Peyer's patch (tissue), 4 donors: Measurements from ENCODE around the gene TRIM8. TPM values are rescaled to one million over a fixed set of nuclear protein-coding genes. Genes with fewer than 3 reads are reported as not detected.
A peak's percentile ranks its signal among the peaks of the same experiment; 100 is the strongest.

ENCODE experiments used
- DNase-seq, 3 donors: peaks; one replicate each; pipeline ENCODE4 v3.0.0-alpha.2; 2017 to 2019
- H3K27ac ChIP-seq, 4 donors: fragments of 200-600 bp; sonication (generic); one replicate each; pipeline ENCODE4 v1.5.1; 2016 to 2019
- H3K27me3 ChIP-seq, 2 donors: fragments of 200-600 bp; sonication (generic); one replicate each; pipeline ENCODE4 v1.5.1; 2019
- H3K36me3 ChIP-seq, 3 donors: fragments of 200-600 bp; sonication (generic); one replicate each; pipeline ENCODE4 v1.5.1; 2016 to 2019
- H3K4me1 ChIP-seq, 4 donors: fragments of 200-600 bp; sonication (generic); one replicate each; pipeline ENCODE4 v1.5.1; 2016 to 2019
- H3K4me3 ChIP-seq, 4 donors: fragments of 200-600 bp; sonication (generic); 1 replicate in 3 of 4; 2 replicates in 1 of 4; pipeline ENCODE4 v1.5.1; 2016 to 2019; ENCODE audit warnings: mild to moderate bottlenecking in 1 of 4
- H3K9me3 ChIP-seq, 4 donors: fragments of 200-600 bp; sonication (generic); one replicate each; pipeline ENCODE4 v1.5.1; 2016 to 2019; ENCODE audit warnings: mild to moderate bottlenecking in 1 of 4
- CTCF ChIP-seq, 6 experiments: fragments of 450-650 bp in 4 of 6; fragments of 200-600 bp in 2 of 6; sonication (generic) in 1 of 6; IDR thresholded peaks; one replicate each; pipeline ENCODE4 v1.5.1; 2017 to 2019; ENCODE audit warnings: antibody characterized with exemption in 6 of 6, mild to moderate bottlenecking in 3 of 6, moderate library complexity in 1 of 6
- POLR2A ChIP-seq, 2 donors: fragments of 450-650 bp; IDR thresholded peaks; one replicate each; pipeline ENCODE4 v1.5.1; 2017; ENCODE audit warnings: antibody characterized with exemption in 2 of 2, mild to moderate bottlenecking in 2 of 2, moderate library complexity in 2 of 2
- total RNA-seq, 4 donors: library from RNA; depleted of rRNA; stranded (reverse); fragments of >200 nt; gene quantifications; one replicate each; pipeline ENCODE4 v1.1.0, GENCODE V29; 2016

Gene TRIM8
- total RNA-seq, 4 donors from 2014 or later: 88.3 to 154 (median 119) TPM

- Histone ChIP-seq H3K27ac (peak overlapping the region; percentile 12 to 40 (median 24)), H3K27me3 (no peaks in the 10 kb centered on the region), H3K4me1 (peaks cover 0 to 36% (median 6%) of the 10 kb centered on the region in 4 donors), H3K9me3 (no peaks in the 10 kb centered on the region), H3K36me3 (peaks cover 0 to 31% (median 0%) of the 10 kb centered on the region in 3 donors), H3K4me3 (no peak overlapping the region)
- DNase-seq: no peak
- TF ChIP-seq CTCF (IDR thresholded peaks at IDR 0.05) (peak in 2 of 6 experiments; percentile 12 to 16), POLR2A (IDR thresholded peaks at IDR 0.05) (no peak)
Measured at GRCh38 chr10:102615361-102615760, 28.9 kb upstream of the TRIM8 start.

GRCh38 chr10:102616066-102616770 is 28.1 kb upstream of the TRIM8 start:
- peak in 1 of 3 donors; percentile 60 for DNase-seq
- Histone ChIP-seq H3K36me3 (peaks cover 0 to 31% (median 0%) of the 10 kb centered on the region in 3 donors), H3K9me3 (no peaks in the 10 kb centered on the region), H3K27me3 (no peaks in the 10 kb centered on the region), H3K4me3 (no peak overlapping the region), H3K4me1 (peaks cover 0 to 42% (median 6%) of the 10 kb centered on the region in 4 donors), H3K27ac (peak overlapping the region; percentile 17 to 40 (median 33))
- TF ChIP-seq CTCF (IDR thresholded peaks at IDR 0.05) (no peak), POLR2A (IDR thresholded peaks at IDR 0.05) (no peak)

GRCh38 chr10:102617041-102617440 is 27.2 kb upstream of the TRIM8 start:
- Histone ChIP-seq H3K4me3 (no peak overlapping the region), H3K4me1 (peaks cover 0 to 34% (median 6%) of the 10 kb centered on the region in 4 donors), H3K27ac (no peak overlapping the region), H3K36me3 (peaks cover 0 to 31% (median 0%) of the 10 kb centered on the region in 3 donors), H3K9me3 (no peaks in the 10 kb centered on the region), H3K27me3 (no peaks in the 10 kb centered on the region)
- no peak for TF ChIP-seq POLR2A (IDR thresholded peaks at IDR 0.05)
- TF ChIP-seq CTCF (IDR thresholded peaks at IDR 0.05): no peak
- no peak for DNase-seq

GRCh38 chr10:102617816-102618215 is 26.5 kb upstream of the TRIM8 start:
- Histone ChIP-seq H3K36me3 (peaks cover 0 to 31% (median 0%) of the 10 kb centered on the region in 3 donors), H3K4me3 (no peak overlapping the region), H3K9me3 (no peaks in the 10 kb centered on the region), H3K4me1 (peaks cover 0 to 34% (median 6%) of the 10 kb centered on the region in 4 donors), H3K27me3 (no peaks in the 10 kb centered on the region), H3K27ac (no peak overlapping the region)
- no peak for DNase-seq
- no peak for TF ChIP-seq CTCF (IDR thresholded peaks at IDR 0.05)
- TF ChIP-seq POLR2A (IDR thresholded peaks at IDR 0.05): no peak

- TF ChIP-seq POLR2A (IDR thresholded peaks at IDR 0.05) (no peak), CTCF (IDR thresholded peaks at IDR 0.05) (no peak)
- H3K27ac ChIP-seq: peak overlapping the region; percentile 28 to 61 (median 34)
- no peak for DNase-seq
- no peaks in the 10 kb centered on the region for H3K27me3 ChIP-seq
- H3K4me1 ChIP-seq: peaks cover 0 to 34% (median 2%) of the 10 kb centered on the region in 4 donors
- H3K9me3 ChIP-seq: no peaks in the 10 kb centered on the region
- no peak overlapping the region for H3K4me3 ChIP-seq
- peaks cover 0 to 31% (median 0%) of the 10 kb centered on the region in 3 donors for H3K36me3 ChIP-seq
Measured at GRCh38 chr10:102619281-102619981, 24.8 kb upstream of the TRIM8 start.
